Astrocyte (in vitro differentiated cells and primary cell): ENCODE measurements around the gene MOV10L1. TPM values are rescaled to one million over a fixed set of nuclear protein-coding genes. Genes with fewer than 3 reads are reported as not detected.

Experiments
- DNase-seq: peaks from one replicate; pipeline ENCODE4 v3.0.0-alpha.2; 2010; ENCODE audit warnings: low read depth
- FAIRE-seq: peaks from 2 replicates; lab custom pipeline; 2011; peaks lifted over from hg19 to GRCh38; lab: Jason Lieb, UNC
- H2AFZ ChIP-seq: 2 replicates; pipeline ENCODE4 v1.6.0; 2012; ENCODE audit warnings: low read depth, low read length, inconsistent platforms
- H3K27ac ChIP-seq: 2 replicates; pipeline ENCODE4 v1.5.1; 2011; ENCODE audit warnings: low read depth, low read length, inconsistent platforms
- H3K27me3 ChIP-seq: 2 replicates; pipeline ENCODE4 v1.6.0; 2011; ENCODE audit warnings: low read length, inconsistent platforms; ENCODE audit not compliant: insufficient read depth
- H3K36me3 ChIP-seq: 2 replicates; pipeline ENCODE4 v1.5.1; 2011; ENCODE audit warnings: low read length, inconsistent platforms; ENCODE audit not compliant: insufficient read depth
- H3K4me1 ChIP-seq: 2 replicates; pipeline ENCODE4 v1.5.1; 2011; ENCODE audit warnings: low read length, inconsistent platforms; ENCODE audit not compliant: insufficient read depth
- H3K4me2 ChIP-seq: 2 replicates; pipeline ENCODE4 v1.6.0; 2012; ENCODE audit warnings: low read length, inconsistent platforms
- H3K4me3 ChIP-seq: 2 replicates; pipeline ENCODE4 v1.5.1; 2011; ENCODE audit warnings: low read depth, mild to moderate bottlenecking, low read length, inconsistent platforms; ENCODE audit not compliant: insufficient read depth
- H3K79me2 ChIP-seq: 2 replicates; pipeline ENCODE4 v1.6.0; 2012; ENCODE audit warnings: mild to moderate bottlenecking, low read length, inconsistent platforms; ENCODE audit not compliant: insufficient read depth
- H3K9ac ChIP-seq: 2 replicates; pipeline ENCODE4 v1.6.0; 2012; ENCODE audit warnings: mild to moderate bottlenecking, low read length, inconsistent platforms
- H3K9me3 ChIP-seq: 2 replicates; pipeline ENCODE4 v1.5.1; 2012; ENCODE audit warnings: low read depth, mild to moderate bottlenecking, low read length, inconsistent platforms; ENCODE audit not compliant: insufficient read depth
- H4K20me1 ChIP-seq: 2 replicates; pipeline ENCODE4 v1.6.0; 2012; ENCODE audit warnings: low read length, inconsistent platforms; ENCODE audit not compliant: insufficient read depth
- H3K27ac Mint-ChIP-seq: one replicate; pipeline ENCODE4 v1.8.0; 2021; ENCODE audit warnings: mild to moderate bottlenecking, mixed read lengths; ENCODE audit not compliant: unreplicated experiment
- H3K27me3 Mint-ChIP-seq: one replicate; pipeline ENCODE4 v1.8.0; 2021; ENCODE audit warnings: low read depth, mixed read lengths; ENCODE audit not compliant: unreplicated experiment
- H3K36me3 Mint-ChIP-seq: one replicate; pipeline ENCODE4 v1.8.0; 2021; ENCODE audit warnings: low read depth, mixed read lengths; ENCODE audit not compliant: unreplicated experiment
- H3K4me1 Mint-ChIP-seq: one replicate; pipeline ENCODE4 v1.8.0; 2021; ENCODE audit warnings: low read depth, mixed read lengths; ENCODE audit not compliant: unreplicated experiment
- H3K4me3 Mint-ChIP-seq: one replicate; pipeline ENCODE4 v1.8.0; 2021; ENCODE audit warnings: mild to moderate bottlenecking, moderate library complexity, mixed read lengths; ENCODE audit not compliant: unreplicated experiment
- H3K9me3 Mint-ChIP-seq: one replicate; pipeline ENCODE4 v1.8.0; 2021; ENCODE audit warnings: mild to moderate bottlenecking, mixed read lengths; ENCODE audit not compliant: unreplicated experiment
- EZH2 ChIP-seq: IDR thresholded peaks from 2 replicates; pipeline ENCODE4 v1.6.1; 2012; ENCODE audit warnings: mild to moderate bottlenecking, low read length, inconsistent platforms; ENCODE audit not compliant: insufficient read depth
- total RNA-seq: library from RNA; stranded (reverse); gene quantifications from 2 replicates; pipeline ENCODE4 v1.2.1, GENCODE V29; 2021
- TF ChIP-seq, protein P1 (sequence below): IDR thresholded peaks from 2 replicates; pipeline ENCODE4 v1.5.1; 2011; ENCODE audit warnings: low read depth, mild to moderate bottlenecking, inconsistent platforms, low read length, moderate library complexity; ENCODE audit not compliant: insufficient read depth

The MOV10L1 gene
- total RNA-seq, 1 donor from 2014 or later = 0.61 TPM

DNA sequence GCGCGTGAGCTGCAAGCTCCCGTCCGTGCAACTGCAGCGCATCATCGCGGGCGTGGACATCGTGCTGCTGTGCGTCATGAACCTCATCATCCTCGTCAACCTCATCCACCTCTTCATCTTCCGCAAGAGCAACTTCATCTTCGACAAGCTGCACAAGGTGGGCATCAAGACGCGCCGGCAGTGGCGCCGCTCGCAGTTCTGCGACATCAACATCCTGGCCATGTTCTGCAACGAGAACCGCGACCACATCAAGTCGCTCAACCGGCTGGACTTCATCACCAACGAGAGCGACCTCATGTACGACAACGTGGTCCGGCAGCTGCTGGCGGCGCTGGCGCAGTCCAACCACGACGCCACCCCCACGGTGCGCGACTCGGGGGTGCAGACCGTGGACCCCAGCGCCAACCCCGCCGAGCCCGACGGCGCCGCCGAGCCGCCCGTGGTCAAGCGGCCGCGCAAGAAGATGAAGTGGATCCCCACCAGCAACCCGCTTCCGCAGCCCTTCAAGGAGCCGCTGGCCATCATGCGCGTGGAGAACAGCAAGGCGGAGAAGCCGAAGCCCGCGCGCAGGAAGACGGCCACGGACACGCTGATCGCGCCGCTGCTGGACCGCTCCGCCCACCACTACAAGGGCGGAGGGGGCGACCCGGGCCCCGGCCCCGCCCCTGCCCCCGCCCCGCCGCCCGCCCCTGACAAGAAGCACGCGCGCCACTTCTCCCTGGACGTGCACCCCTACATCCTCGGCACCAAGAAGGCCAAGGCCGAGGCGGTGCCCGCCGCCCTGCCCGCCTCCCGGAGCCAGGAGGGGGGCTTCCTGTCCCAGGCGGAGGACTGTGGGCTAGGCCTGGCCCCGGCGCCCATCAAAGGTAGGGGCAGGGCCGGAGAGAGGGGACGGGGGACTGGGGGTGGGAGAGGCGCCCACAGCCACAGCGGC is 88.0 kb downstream of the MOV10L1 start:
- Histone ChIP-seq H3K27me3 (no peaks in the 10 kb centered on the region), H3K4me2 (no peak overlapping the region), H3K27ac (no peak overlapping the region), H3K36me3 (no peaks in the 10 kb centered on the region), H3K9me3 (no peaks in the 10 kb centered on the region), H4K20me1 (no peaks in the 10 kb centered on the region), H3K4me3 (no peak overlapping the region), H2AFZ (no peak overlapping the region), H3K9ac (no peak overlapping the region), H3K4me1 (no peaks in the 10 kb centered on the region), H3K79me2 (no peaks in the 10 kb centered on the region)
- FAIRE-seq (no peak), DNase-seq (no peak)
- Mint-ChIP-seq H3K4me3 (no peak overlapping the region), H3K4me1 (no peaks in the 10 kb centered on the region), H3K27ac (no peak overlapping the region), H3K36me3 (peaks cover 2% of the 10 kb centered on the region), H3K9me3 (no peaks in the 10 kb centered on the region), H3K27me3 (peaks cover 12% of the 10 kb centered on the region)
- no peak for TF ChIP-seq EZH2
- TF ChIP-seq, protein P1, sequence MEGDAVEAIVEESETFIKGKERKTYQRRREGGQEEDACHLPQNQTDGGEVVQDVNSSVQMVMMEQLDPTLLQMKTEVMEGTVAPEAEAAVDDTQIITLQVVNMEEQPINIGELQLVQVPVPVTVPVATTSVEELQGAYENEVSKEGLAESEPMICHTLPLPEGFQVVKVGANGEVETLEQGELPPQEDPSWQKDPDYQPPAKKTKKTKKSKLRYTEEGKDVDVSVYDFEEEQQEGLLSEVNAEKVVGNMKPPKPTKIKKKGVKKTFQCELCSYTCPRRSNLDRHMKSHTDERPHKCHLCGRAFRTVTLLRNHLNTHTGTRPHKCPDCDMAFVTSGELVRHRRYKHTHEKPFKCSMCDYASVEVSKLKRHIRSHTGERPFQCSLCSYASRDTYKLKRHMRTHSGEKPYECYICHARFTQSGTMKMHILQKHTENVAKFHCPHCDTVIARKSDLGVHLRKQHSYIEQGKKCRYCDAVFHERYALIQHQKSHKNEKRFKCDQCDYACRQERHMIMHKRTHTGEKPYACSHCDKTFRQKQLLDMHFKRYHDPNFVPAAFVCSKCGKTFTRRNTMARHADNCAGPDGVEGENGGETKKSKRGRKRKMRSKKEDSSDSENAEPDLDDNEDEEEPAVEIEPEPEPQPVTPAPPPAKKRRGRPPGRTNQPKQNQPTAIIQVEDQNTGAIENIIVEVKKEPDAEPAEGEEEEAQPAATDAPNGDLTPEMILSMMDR = no peak

DNA sequence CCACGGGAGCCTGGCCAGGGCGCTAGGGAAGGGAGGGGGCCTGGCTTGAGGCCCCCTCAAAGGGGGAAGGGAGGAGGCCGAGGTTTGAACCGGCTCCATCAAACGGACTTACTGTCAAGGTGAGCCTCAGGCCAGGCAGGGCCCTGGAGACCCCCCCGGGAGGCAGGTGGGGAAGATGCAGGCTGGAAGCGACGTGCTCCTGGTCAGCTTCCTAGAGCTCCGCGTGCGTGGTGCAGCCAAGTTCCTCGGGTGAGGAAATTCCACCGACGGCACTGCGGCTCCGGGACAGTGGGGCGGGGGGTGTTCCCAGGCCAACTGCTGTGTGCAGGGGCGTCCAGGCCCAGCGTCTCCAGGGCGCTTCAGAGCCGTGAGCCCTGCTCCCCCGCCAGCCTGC is 88.7 kb downstream of the MOV10L1 start:
- Histone ChIP-seq H3K4me1 (no peaks in the 10 kb centered on the region), H3K79me2 (no peaks in the 10 kb centered on the region), H3K4me3 (no peak overlapping the region), H3K9ac (no peak overlapping the region), H2AFZ (no peak overlapping the region), H3K27me3 (no peaks in the 10 kb centered on the region), H3K27ac (no peak overlapping the region), H3K4me2 (no peak overlapping the region), H3K9me3 (no peaks in the 10 kb centered on the region), H4K20me1 (no peaks in the 10 kb centered on the region), H3K36me3 (no peaks in the 10 kb centered on the region)
- Mint-ChIP-seq H3K36me3 (peaks cover 2% of the 10 kb centered on the region), H3K9me3 (no peaks in the 10 kb centered on the region), H3K4me3 (no peak overlapping the region), H3K27me3 (peaks cover 10% of the 10 kb centered on the region), H3K4me1 (no peaks in the 10 kb centered on the region), H3K27ac (no peak overlapping the region)
- FAIRE-seq (no peak), DNase-seq (no peak)
- TF ChIP-seq EZH2 = no peak
- TF ChIP-seq, protein P1 = no peak
